GM23248 (cell line): ENCODE measurements around the gene PKNOX2.

Source experiments
- EZH2 ChIP-seq: fragments of 200-600 bp; sonication (generic); IDR thresholded peaks from 2 replicates; pipeline ENCODE4 v1.6.1; 2018; ENCODE audit warnings: antibody characterized with exemption, mild to moderate bottlenecking; ENCODE audit not compliant: insufficient read depth, poor library complexity, severe bottlenecking
- EZH2phosphoT487 ChIP-seq: fragments of 200-600 bp; sonication (generic); IDR thresholded peaks from 2 replicates; pipeline ENCODE4 v1.6.1; 2018; ENCODE audit warnings: antibody characterized with exemption, moderate library complexity, mild to moderate bottlenecking, low read depth; ENCODE audit not compliant: insufficient read depth

GRCh38 chr11:125164091-125164421, 495 bp upstream of the PKNOX2 start:
- TF ChIP-seq EZH2 (no peak), EZH2phosphoT487 (no peak)
